Stomach (tissue), 4 donors: ENCODE data around the gene HSFX3.
"Not testable (repeated sequence)": the region's sequence is repeated elsewhere in the genome, so short reads cannot be mapped to it uniquely, and the experiment has no call there.

Experiments
- CTCF ChIP-seq, 7 experiments: fragments of 450-650 bp in 4 of 7; fragments of 200-600 bp in 3 of 7; sonication (generic) in 3 of 7; IDR thresholded peaks; one replicate each; pipeline ENCODE4 v1.5.1; 2016 to 2019; ENCODE audit warnings: antibody characterized with exemption in 7 of 7, control low read depth in 2 of 7, mild to moderate bottlenecking in 1 of 7
- POLR2AphosphoS5 ChIP-seq, 3 donors: sonication (generic); formaldehyde crosslinking; IDR thresholded peaks; one replicate each; pipeline ENCODE4 v1.6.1; 2016; ENCODE audit warnings: antibody characterized with exemption in 3 of 3

DNA sequence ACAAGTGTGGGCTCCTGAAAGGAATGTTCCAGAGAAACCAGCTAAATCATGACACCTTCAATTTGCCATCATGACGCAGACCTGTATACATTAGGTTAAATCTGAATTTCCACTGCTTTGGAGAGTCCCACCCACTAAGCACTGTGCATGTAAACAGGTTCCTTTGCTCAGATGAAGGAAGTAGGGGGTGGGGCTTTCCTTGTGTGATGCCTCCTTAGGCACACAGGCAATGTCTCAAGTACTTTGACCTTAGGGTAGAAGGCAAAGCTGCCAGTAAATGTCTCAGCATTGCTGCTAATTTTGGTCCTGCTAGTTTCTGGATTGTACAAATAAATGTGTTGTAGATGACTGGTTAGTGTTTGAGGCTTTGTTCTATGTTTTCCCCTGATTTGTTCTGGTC lies 2.8 kb downstream of the HSFX3 start:
- TF ChIP-seq CTCF, POLR2AphosphoS5 (IDR thresholded peaks at IDR 0.05): not testable (repeated sequence)
